B cell (primary cell): ENCODE results near the gene CTNNA2.

Experiments used
- EZH2 ChIP-seq: IDR thresholded peaks from 2 replicates; pipeline ENCODE4 v1.6.1; 2012; ENCODE audit warnings: borderline replicate concordance, low read depth, mild to moderate bottlenecking, moderate library complexity, low read length; ENCODE audit not compliant: insufficient read depth, poor library complexity, severe bottlenecking
- TF ChIP-seq, protein P1 (sequence below): fragments of 200-600 bp; IDR thresholded peaks from one replicate; pipeline ENCODE4 v1.8.0; 2022; ENCODE audit warnings: antibody characterized with exemption, mild to moderate bottlenecking

DNA sequence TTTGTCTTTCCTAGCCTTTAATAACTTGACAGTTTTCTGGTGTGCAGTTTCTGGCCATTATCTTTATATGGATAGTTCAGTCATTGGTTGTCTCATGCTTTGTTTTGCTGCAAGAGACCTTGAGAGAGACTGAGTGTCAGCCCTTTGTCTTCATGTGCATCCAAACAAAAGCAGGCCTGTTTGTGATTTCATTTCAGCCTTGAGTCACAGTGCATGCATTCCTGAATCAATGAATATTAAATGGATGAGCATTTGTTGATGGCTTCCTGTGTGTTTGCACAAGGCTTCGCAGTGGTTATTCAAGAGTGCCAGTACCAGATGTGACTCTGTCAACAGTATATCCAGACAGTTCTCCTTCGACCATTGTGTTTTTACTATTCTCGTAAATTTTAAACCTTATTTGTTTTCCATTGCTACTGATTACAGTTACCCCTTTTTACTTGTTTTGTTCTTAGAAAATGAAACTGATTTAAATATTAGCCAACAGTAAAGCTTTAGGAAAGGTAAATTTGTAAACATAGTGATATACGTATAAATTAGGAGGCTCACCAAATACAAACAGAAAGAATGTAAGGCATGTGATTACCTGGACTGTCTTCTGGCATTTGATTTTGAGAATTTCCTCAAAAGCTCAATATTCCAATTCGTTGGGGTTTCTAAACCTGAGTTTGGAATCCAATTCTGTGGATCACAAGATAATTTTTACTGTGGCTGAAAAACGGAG is 319.8 kb downstream of the CTNNA2 start:
- no peak for TF ChIP-seq EZH2
- TF ChIP-seq, protein P1, sequence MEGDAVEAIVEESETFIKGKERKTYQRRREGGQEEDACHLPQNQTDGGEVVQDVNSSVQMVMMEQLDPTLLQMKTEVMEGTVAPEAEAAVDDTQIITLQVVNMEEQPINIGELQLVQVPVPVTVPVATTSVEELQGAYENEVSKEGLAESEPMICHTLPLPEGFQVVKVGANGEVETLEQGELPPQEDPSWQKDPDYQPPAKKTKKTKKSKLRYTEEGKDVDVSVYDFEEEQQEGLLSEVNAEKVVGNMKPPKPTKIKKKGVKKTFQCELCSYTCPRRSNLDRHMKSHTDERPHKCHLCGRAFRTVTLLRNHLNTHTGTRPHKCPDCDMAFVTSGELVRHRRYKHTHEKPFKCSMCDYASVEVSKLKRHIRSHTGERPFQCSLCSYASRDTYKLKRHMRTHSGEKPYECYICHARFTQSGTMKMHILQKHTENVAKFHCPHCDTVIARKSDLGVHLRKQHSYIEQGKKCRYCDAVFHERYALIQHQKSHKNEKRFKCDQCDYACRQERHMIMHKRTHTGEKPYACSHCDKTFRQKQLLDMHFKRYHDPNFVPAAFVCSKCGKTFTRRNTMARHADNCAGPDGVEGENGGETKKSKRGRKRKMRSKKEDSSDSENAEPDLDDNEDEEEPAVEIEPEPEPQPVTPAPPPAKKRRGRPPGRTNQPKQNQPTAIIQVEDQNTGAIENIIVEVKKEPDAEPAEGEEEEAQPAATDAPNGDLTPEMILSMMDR, result no peak
